Effector CD8-positive, alpha-beta T cell (primary cell): ENCODE results near the gene ADRA2A.

ENCODE experiments used
- DNase-seq: peaks from one replicate; lab custom pipeline; 2025; lab: John Stamatoyannopoulos, UW

The ADRA2A gene

GRCh38 chr10:111109501-111110242 is 32.8 kb downstream of the ADRA2A start:
- no peak for DNase-seq

- DNase-seq: no peak
Measured at GRCh38 chr10:111110771-111111170, 33.9 kb downstream of the ADRA2A start.

GRCh38 chr10:111112333-111112732 is 35.5 kb downstream of the ADRA2A start:
- DNase-seq: no peak

- DNase-seq: no peak
Measured at GRCh38 chr10:111113238-111113960, 36.6 kb downstream of the ADRA2A start.

- DNase-seq: no peak
Measured at GRCh38 chr10:111113961-111114757, 37.3 kb downstream of the ADRA2A start.

GRCh38 chr10:111114758-111115500 is 38.1 kb downstream of the ADRA2A start:
- DNase-seq: no peak

GRCh38 chr10:111116211-111116610 is 39.4 kb downstream of the ADRA2A start:
- DNase-seq: no peak

- no peak for DNase-seq
Measured at GRCh38 chr10:111116762-111117445, 40.1 kb downstream of the ADRA2A start.

- no peak for DNase-seq
Measured at GRCh38 chr10:111117528-111118277, 40.9 kb downstream of the ADRA2A start.

- no peak for DNase-seq
Measured at GRCh38 chr10:111118758-111119157, 41.9 kb downstream of the ADRA2A start.

GRCh38 chr10:111119637-111120036 is 42.8 kb downstream of the ADRA2A start:
- DNase-seq: no peak

GRCh38 chr10:111122127-111122526 is 45.3 kb downstream of the ADRA2A start:
- no peak for DNase-seq

GRCh38 chr10:111123883-111124282 is 47.1 kb downstream of the ADRA2A start:
- no peak for DNase-seq

- no peak for DNase-seq
Measured at GRCh38 chr10:111125102-111125501, 48.3 kb downstream of the ADRA2A start.

GRCh38 chr10:111126077-111126476 is 49.2 kb downstream of the ADRA2A start:
- DNase-seq: no peak

- no peak for DNase-seq
Measured at GRCh38 chr10:111127081-111127848, 50.4 kb downstream of the ADRA2A start.

GRCh38 chr10:111128331-111129180 is 51.7 kb downstream of the ADRA2A start:
- no peak for DNase-seq

GRCh38 chr10:111129363-111129762 is 52.5 kb downstream of the ADRA2A start:
- no peak for DNase-seq

- DNase-seq: no peak
Measured at GRCh38 chr10:111130471-111130870, 53.6 kb downstream of the ADRA2A start.
